SH-SY5Y (cell line): Measurements from ENCODE around the gene TNFRSF1A.

Source experiments
- GATA2 ChIP-seq: IDR thresholded peaks from 2 replicates; pipeline ENCODE4 v1.6.1; 2011; ENCODE audit warnings: mild to moderate bottlenecking, low read depth, low read length
- GATA3 ChIP-seq: IDR thresholded peaks from 2 replicates; pipeline ENCODE4 v1.6.1; 2011; ENCODE audit warnings: low read depth, mild to moderate bottlenecking, low read length, moderate library complexity

GRCh38 chr12:6370994-6371754 lies 29.3 kb upstream of the TNFRSF1A start:
- no peak for TF ChIP-seq GATA2
- no peak for TF ChIP-seq GATA3
